Measurements from ENCODE around the gene VDR.

DNA sequence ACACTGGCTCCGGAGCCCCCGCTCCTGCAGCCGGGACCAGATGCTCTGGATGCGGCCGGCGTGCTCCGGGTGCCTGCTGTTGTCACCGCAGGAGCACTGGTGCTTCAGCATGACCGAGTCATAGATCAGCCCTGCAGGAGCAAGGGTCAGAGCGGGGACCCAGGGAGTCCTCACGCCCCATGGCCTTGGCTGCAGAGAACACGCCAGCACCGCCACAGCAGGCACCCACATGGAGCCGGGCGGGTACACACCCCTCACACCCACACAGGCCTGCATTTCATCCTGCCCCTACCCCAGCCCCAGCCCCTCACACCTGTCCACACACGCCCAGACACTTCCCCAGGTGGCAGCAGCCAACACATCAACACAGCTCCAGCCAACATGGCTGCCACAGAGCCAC, 112.9 kb downstream of the VDR start:
- TF ChIP-seq, protein P1, sequence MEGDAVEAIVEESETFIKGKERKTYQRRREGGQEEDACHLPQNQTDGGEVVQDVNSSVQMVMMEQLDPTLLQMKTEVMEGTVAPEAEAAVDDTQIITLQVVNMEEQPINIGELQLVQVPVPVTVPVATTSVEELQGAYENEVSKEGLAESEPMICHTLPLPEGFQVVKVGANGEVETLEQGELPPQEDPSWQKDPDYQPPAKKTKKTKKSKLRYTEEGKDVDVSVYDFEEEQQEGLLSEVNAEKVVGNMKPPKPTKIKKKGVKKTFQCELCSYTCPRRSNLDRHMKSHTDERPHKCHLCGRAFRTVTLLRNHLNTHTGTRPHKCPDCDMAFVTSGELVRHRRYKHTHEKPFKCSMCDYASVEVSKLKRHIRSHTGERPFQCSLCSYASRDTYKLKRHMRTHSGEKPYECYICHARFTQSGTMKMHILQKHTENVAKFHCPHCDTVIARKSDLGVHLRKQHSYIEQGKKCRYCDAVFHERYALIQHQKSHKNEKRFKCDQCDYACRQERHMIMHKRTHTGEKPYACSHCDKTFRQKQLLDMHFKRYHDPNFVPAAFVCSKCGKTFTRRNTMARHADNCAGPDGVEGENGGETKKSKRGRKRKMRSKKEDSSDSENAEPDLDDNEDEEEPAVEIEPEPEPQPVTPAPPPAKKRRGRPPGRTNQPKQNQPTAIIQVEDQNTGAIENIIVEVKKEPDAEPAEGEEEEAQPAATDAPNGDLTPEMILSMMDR (IDR thresholded peaks at IDR 0.05; ENCODE audit: low read depth, low read length, poor library complexity, severe bottlenecking) = no peak
- no peak for TF ChIP-seq EZH2phosphoT487 (IDR thresholded peaks at IDR 0.05; ENCODE audit: borderline replicate concordance, low read length)
